GM20000 (cell line): ENCODE results near the gene RNASE7.

Source experiments
- DNase-seq: peaks from one replicate; pipeline ENCODE4 v3.0.0; 2012; ENCODE audit warnings: low spot score
- CTCF ChIP-seq: IDR thresholded peaks from 2 replicates; pipeline ENCODE4 v1.5.1; 2012; ENCODE audit warnings: mild to moderate bottlenecking, control low read depth; ENCODE audit errors: extremely low read depth, missing control alignments

RNASE7 gene

GRCh38 chr14:21024585-21025370, 17.4 kb upstream of the RNASE7 start, which contains the start of gene NDRG2:
TSS of gene NDRG2 (minus strand) at chr14:21025061. CDS start at chr14:21023315, 1,746 bp downstream.
- no peak for TF ChIP-seq CTCF
- DNase-seq, result peak; percentile 78

GRCh38 chr14:21025371-21026273, 16.5 kb upstream of the RNASE7 start:
- no peak for DNase-seq

GRCh38 chr14:21026274-21026987, 15.7 kb upstream of the RNASE7 start:
- no peak for DNase-seq
- TF ChIP-seq CTCF, result no peak

More at GRCh38 chr14:21025371-21026273, 16.5 kb upstream of the RNASE7 start:
- TF ChIP-seq CTCF, result no peak

GRCh38 chr14:21026988-21027315, 15.2 kb upstream of the RNASE7 start:
- no peak for TF ChIP-seq CTCF
- no peak for DNase-seq

- no peak for DNase-seq
- TF ChIP-seq CTCF, result no peak
Observed at GRCh38 chr14:21029917-21030316, 12.2 kb upstream of the RNASE7 start, which contains the start of gene TPPP2. TSS of gene TPPP2 (plus strand) at chr14:21030217. CDS start at chr14:21030582, 365 bp downstream.

- no peak for DNase-seq
- no peak for TF ChIP-seq CTCF
Observed at GRCh38 chr14:21030531-21030930, 11.6 kb upstream of the RNASE7 start.
